Measurements from ENCODE around the gene ARAP1.

ARAP1 gene

GRCh38 chr11:72776117-72776843 is 24.1 kb upstream of the ARAP1 start:
- H3K27ac Mint-ChIP-seq, result no peak overlapping the region
- H3K36me3 Mint-ChIP-seq, result no peaks in the 10 kb centered on the region
- peaks cover 40% of the 10 kb centered on the region for H3K27me3 Mint-ChIP-seq
- no peak for DNase-seq
- H3K4me1 Mint-ChIP-seq, result no peaks in the 10 kb centered on the region
- no peak overlapping the region for H3K4me3 Mint-ChIP-seq
- no peaks in the 10 kb centered on the region for H3K9me3 Mint-ChIP-seq
- CTCF ChIA-PET, result interaction anchor here (0.8 to 2.2 kb wide), 3 partner anchors 16 to 53 kb away, joined by 3 to 8 read pairs (median 3); no protein-coding TSS in a partner anchor

DNA sequence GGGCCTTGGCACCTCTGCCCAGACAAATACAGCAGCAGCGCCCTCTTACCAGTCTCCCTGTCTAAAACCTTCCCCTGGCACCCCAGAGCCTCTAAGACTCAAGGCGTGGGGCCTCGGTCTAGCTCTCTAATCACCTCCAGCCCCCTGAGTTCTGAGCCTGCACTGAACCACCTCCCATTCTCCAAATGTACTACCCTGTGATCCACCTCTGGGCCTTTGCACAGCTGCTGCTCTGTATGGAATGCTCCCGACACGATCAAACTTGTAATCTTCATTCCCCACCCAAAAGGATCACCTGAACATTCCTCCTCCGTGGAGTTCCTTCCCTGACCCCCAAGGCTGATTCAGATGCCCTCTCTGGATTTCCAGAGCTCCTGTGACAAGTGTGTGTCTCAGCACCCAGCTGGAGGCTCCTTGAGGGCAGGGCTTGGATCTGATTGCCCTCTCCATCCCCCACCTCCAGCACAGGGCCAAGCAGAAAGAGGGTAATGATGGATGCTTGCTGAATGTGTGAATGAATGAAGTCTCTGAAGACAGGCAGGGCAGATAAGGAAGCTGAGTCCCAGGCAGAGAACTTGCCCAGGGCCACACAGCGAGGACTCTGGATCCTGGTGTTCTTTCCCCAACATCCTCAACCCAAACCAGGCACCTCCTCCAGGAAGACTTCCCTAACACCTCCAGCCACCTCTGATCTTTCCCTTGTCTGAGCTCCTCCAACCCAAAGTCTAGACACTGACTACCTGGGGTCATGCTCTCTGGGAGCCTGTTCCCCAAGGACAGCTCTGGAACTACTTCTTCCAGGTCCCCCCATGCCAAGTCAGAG is 23.3 kb upstream of the ARAP1 start:
- Mint-ChIP-seq H3K27me3 (peaks cover 40% of the 10 kb centered on the region), H3K36me3 (no peaks in the 10 kb centered on the region), H3K27ac (no peak overlapping the region), H3K4me1 (no peaks in the 10 kb centered on the region), H3K9me3 (no peaks in the 10 kb centered on the region), H3K4me3 (no peak overlapping the region)
- CTCF ChIA-PET, result interaction anchor here (0.6 to 2.2 kb wide), 3 partner anchors 13 to 52 kb away, joined by 3 to 8 read pairs (median 4); no protein-coding TSS in a partner anchor
- no peak for DNase-seq

DNA sequence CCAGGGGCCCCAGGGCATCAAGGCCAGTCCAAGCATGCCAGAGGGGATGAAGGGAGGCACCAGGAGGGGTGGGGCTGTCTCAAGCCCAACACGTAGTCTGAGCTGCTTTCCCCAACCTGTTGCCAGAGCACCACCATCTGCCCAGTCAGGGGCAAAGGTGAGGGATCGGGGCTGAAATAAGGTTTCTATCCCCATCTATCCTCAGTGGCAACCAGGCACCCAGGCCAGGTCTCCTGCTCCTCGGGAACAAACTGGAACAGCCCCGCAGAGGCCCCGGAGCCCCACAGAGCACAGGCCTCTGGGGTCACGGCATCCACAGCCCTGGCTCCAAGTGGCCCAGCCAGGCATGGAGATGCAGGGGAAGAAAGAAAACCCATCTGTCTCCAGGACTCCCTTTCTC is 22.3 kb upstream of the ARAP1 start:
- Mint-ChIP-seq H3K4me3 (no peak overlapping the region), H3K27ac (no peak overlapping the region), H3K9me3 (no peaks in the 10 kb centered on the region), H3K36me3 (no peaks in the 10 kb centered on the region), H3K4me1 (no peaks in the 10 kb centered on the region), H3K27me3 (peaks cover 33% of the 10 kb centered on the region)
- CTCF ChIA-PET, result no interaction called here
- no peak for DNase-seq

GRCh38 chr11:72773696-72774095 is 21.5 kb upstream of the ARAP1 start:
- no peaks in the 10 kb centered on the region for H3K9me3 Mint-ChIP-seq
- H3K4me1 Mint-ChIP-seq, result no peaks in the 10 kb centered on the region
- H3K4me3 Mint-ChIP-seq, result no peak overlapping the region
- H3K27me3 Mint-ChIP-seq, result peaks cover 25% of the 10 kb centered on the region
- CTCF ChIA-PET, result no interaction called here
- H3K36me3 Mint-ChIP-seq, result no peaks in the 10 kb centered on the region
- no peak overlapping the region for H3K27ac Mint-ChIP-seq
- no peak for DNase-seq

GRCh38 chr11:72773291-72773690 is 21.1 kb upstream of the ARAP1 start:
- H3K27ac Mint-ChIP-seq, result no peak overlapping the region
- DNase-seq, result no peak
- no peaks in the 10 kb centered on the region for H3K36me3 Mint-ChIP-seq

GRCh38 chr11:72772059-72772458 is 19.9 kb upstream of the ARAP1 start:
- H3K27me3 Mint-ChIP-seq, result peaks cover 31% of the 10 kb centered on the region
- no peaks in the 10 kb centered on the region for H3K4me1 Mint-ChIP-seq
- DNase-seq, result no peak
- H3K4me3 Mint-ChIP-seq, result no peak overlapping the region
- CTCF ChIA-PET, result no interaction called here
- no peak overlapping the region for H3K27ac Mint-ChIP-seq
- no peaks in the 10 kb centered on the region for H3K9me3 Mint-ChIP-seq
- H3K36me3 Mint-ChIP-seq, result no peaks in the 10 kb centered on the region

More at GRCh38 chr11:72773291-72773690, 21.1 kb upstream of the ARAP1 start:
- Mint-ChIP-seq H3K27me3 (peaks cover 23% of the 10 kb centered on the region), H3K4me3 (no peak overlapping the region), H3K4me1 (no peaks in the 10 kb centered on the region), H3K9me3 (no peaks in the 10 kb centered on the region)
- CTCF ChIA-PET, result no interaction called here

DNA sequence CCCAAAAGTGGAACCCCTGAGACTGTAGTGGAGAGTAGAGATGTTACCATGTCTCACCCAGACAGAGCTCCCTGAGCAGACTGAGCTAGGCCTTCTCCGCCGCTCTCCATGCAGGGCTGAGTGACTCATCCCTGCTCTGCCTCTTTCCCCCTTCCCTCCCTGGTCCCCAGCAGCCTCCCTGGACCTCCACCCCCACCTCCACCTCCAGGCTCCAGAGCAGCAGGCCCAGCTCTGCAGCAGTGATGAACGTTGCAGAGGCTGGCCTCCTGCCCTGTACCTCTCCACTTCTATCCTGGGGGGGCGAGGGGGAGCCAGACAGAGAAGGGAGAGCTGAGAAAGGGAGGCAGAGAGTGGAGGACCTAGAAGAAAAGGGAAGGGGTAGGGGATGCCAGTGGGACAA is 19.3 kb upstream of the ARAP1 start:
- peaks cover 33% of the 10 kb centered on the region for H3K27me3 Mint-ChIP-seq
- no peak for DNase-seq
- no peak overlapping the region for H3K27ac Mint-ChIP-seq
- no peak overlapping the region for H3K4me3 Mint-ChIP-seq
- CTCF ChIA-PET, result no interaction called here
- H3K9me3 Mint-ChIP-seq, result no peaks in the 10 kb centered on the region
- no peaks in the 10 kb centered on the region for H3K4me1 Mint-ChIP-seq
- no peaks in the 10 kb centered on the region for H3K36me3 Mint-ChIP-seq

DNA sequence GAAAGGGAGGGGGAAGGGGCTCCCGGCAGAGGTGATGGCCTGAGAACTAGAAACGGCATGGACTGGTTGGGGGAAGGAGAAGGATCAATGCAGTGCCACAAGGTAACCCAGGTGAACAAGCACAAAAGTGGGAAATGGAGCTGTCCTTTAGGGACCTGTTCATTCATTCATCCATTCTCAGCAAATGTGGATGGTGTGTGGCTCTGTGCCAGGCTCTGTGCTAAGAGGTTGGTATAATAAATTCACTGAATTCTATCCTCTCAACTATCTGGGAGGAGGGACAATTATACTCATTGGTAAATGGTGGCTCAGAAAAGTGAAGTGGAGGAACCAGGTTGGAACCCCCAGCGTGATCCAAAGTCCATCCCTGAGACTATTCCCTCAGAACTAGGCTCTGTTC is 18.6 kb upstream of the ARAP1 start:
- H3K27ac Mint-ChIP-seq, result no peak overlapping the region
- no peaks in the 10 kb centered on the region for H3K36me3 Mint-ChIP-seq
- CTCF ChIA-PET, result no interaction called here
- H3K4me1 Mint-ChIP-seq, result no peaks in the 10 kb centered on the region
- no peak overlapping the region for H3K4me3 Mint-ChIP-seq
- no peak for DNase-seq
- no peaks in the 10 kb centered on the region for H3K9me3 Mint-ChIP-seq
- peaks cover 37% of the 10 kb centered on the region for H3K27me3 Mint-ChIP-seq

- Mint-ChIP-seq H3K4me3 (no peak overlapping the region), H3K27ac (no peak overlapping the region), H3K27me3 (peaks cover 37% of the 10 kb centered on the region), H3K36me3 (no peaks in the 10 kb centered on the region), H3K9me3 (no peaks in the 10 kb centered on the region), H3K4me1 (no peaks in the 10 kb centered on the region)
- DNase-seq, result no peak
- CTCF ChIA-PET, result interaction anchor here (1.2 kb wide), 1 partner anchor 24 kb away, joined by 3 read pairs; no protein-coding TSS in a partner anchor
Measured at GRCh38 chr11:72769680-72770079, 17.5 kb upstream of the ARAP1 start.

- peaks cover 37% of the 10 kb centered on the region for H3K27me3 Mint-ChIP-seq
- H3K9me3 Mint-ChIP-seq, result no peaks in the 10 kb centered on the region
- H3K27ac Mint-ChIP-seq, result no peak overlapping the region
- no peaks in the 10 kb centered on the region for H3K4me1 Mint-ChIP-seq
- DNase-seq, result no peak
- no peak overlapping the region for H3K4me3 Mint-ChIP-seq
- CTCF ChIA-PET, result no interaction called here
- no peaks in the 10 kb centered on the region for H3K36me3 Mint-ChIP-seq
Measured at GRCh38 chr11:72768581-72768980, 16.4 kb upstream of the ARAP1 start.

GRCh38 chr11:72767203-72768062 is 15.2 kb upstream of the ARAP1 start:
- Mint-ChIP-seq H3K27ac (no peak overlapping the region), H3K9me3 (no peaks in the 10 kb centered on the region)

GRCh38 chr11:72766152-72766902 is 14.1 kb upstream of the ARAP1 start:
- H3K4me3 Mint-ChIP-seq, result no peak overlapping the region
- no peaks in the 10 kb centered on the region for H3K9me3 Mint-ChIP-seq
- H3K36me3 Mint-ChIP-seq, result no peaks in the 10 kb centered on the region
- peaks cover 30% of the 10 kb centered on the region for H3K27me3 Mint-ChIP-seq
- no peak overlapping the region for H3K27ac Mint-ChIP-seq
- peaks cover 4% of the 10 kb centered on the region for H3K4me1 Mint-ChIP-seq
- no peak for DNase-seq
- CTCF ChIA-PET, result interaction anchor here (0.6 kb wide), 1 partner anchor 42 kb away, joined by 3 read pairs; no protein-coding TSS in a partner anchor

More at GRCh38 chr11:72767203-72768062, 15.2 kb upstream of the ARAP1 start:
- DNase-seq, result no peak
- no peak overlapping the region for H3K4me3 Mint-ChIP-seq
- H3K36me3 Mint-ChIP-seq, result no peaks in the 10 kb centered on the region
- CTCF ChIA-PET, result no interaction called here
- H3K4me1 Mint-ChIP-seq, result peaks cover 4% of the 10 kb centered on the region
- H3K27me3 Mint-ChIP-seq, result peaks cover 37% of the 10 kb centered on the region

DNA sequence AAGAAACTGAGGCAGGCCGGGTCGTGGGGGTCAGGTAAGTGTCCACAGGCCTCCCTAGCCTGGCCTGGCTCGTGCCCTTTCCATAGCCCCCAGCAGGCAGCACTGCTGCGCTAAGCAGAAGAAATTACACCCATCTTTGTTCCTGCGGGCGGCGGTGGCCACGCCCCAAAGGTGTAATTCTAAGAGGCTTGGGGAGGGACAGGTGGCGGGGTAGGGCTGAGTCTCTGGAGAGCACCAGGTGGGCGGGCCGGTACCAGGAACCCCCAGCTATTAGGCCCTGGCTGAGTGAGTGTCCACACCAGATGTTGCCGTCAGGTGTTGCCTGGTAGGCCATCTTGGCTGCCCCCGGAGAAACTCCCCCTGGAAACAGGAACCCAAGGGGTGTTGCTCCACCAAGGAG is 12.3 kb upstream of the ARAP1 start:
- no peaks in the 10 kb centered on the region for H3K36me3 Mint-ChIP-seq
- CTCF ChIA-PET, result no interaction called here
- H3K27ac Mint-ChIP-seq, result no peak overlapping the region
- H3K27me3 Mint-ChIP-seq, result peaks cover 20% of the 10 kb centered on the region
- H3K4me1 Mint-ChIP-seq, result peaks cover 5% of the 10 kb centered on the region
- no peak overlapping the region for H3K4me3 Mint-ChIP-seq
- DNase-seq, result no peak
- H3K9me3 Mint-ChIP-seq, result no peaks in the 10 kb centered on the region

Measured in activated naive CD4-positive, alpha-beta T cell treated with anti-CD3 and anti-CD28 coated beads, Interleukin-2, amount 10 ng/mL, durations not matched to agents 7 days and 5 days (primary cell).